Loucy (cell line): ENCODE data around the gene MS4A14.

ENCODE experiments used
- H2AFZ ChIP-seq: fragments of 200-600 bp; sonication (generic); 2 replicates; pipeline ENCODE4 v1.6.0; 2016; ENCODE audit warnings: antibody characterized with exemption, mild to moderate bottlenecking, low read length, moderate library complexity
- H3F3A ChIP-seq: fragments of 200-600 bp; 2 replicates; pipeline ENCODE4 v1.6.0; 2016; ENCODE audit warnings: antibody characterized with exemption, low read depth, mild to moderate bottlenecking
- H3K27me3 ChIP-seq: fragments of 200-600 bp; sonication (generic); 2 replicates; pipeline ENCODE4 v1.6.1; 2014; ENCODE audit warnings: low read length, mild to moderate bottlenecking; ENCODE audit not compliant: insufficient read depth, poor library complexity, severe bottlenecking
- H3K36me3 ChIP-seq: fragments of 200-600 bp; sonication (generic); 2 replicates; pipeline ENCODE4 v1.6.1; 2016; ENCODE audit warnings: low read length; ENCODE audit not compliant: insufficient read depth
- H3K4me1 ChIP-seq: fragments of 200-600 bp; sonication (generic); 2 replicates; pipeline ENCODE4 v1.5.1; 2014; ENCODE audit warnings: low read length, mild to moderate bottlenecking; ENCODE audit not compliant: insufficient read depth, poor library complexity, severe bottlenecking
- H3K4me2 ChIP-seq: fragments of 200-600 bp; sonication (generic); 2 replicates; pipeline ENCODE4 v1.6.0; 2014; ENCODE audit warnings: antibody characterized with exemption, low read length, low read depth, mild to moderate bottlenecking; ENCODE audit not compliant: poor library complexity, severe bottlenecking
- H3K4me3 ChIP-seq: fragments of 200-600 bp; sonication (generic); 2 replicates; pipeline ENCODE4 v1.5.1; 2014; ENCODE audit warnings: low read length, mild to moderate bottlenecking, mixed read lengths; ENCODE audit not compliant: poor library complexity, severe bottlenecking
- H3K79me2 ChIP-seq: fragments of 200-600 bp; sonication (generic); 2 replicates; pipeline ENCODE4 v1.6.1; 2014; ENCODE audit warnings: low read length; ENCODE audit not compliant: insufficient read depth
- H3K9ac ChIP-seq: fragments of 200-600 bp; sonication (generic); 2 replicates; pipeline ENCODE4 v1.6.0; 2014; ENCODE audit warnings: mild to moderate bottlenecking, low read depth, low read length, moderate library complexity; ENCODE audit not compliant: poor library complexity, severe bottlenecking
- H3K9me2 ChIP-seq: fragments of 200-600 bp; sonication (generic); replicated peaks from 2 replicates; pipeline ENCODE4 v1.6.1; 2016; ENCODE audit warnings: low read depth, low read length, mixed read lengths
- H3K9me3 ChIP-seq: fragments of 200-600 bp; sonication (generic); 2 replicates; pipeline ENCODE4 v1.6.1; 2014; ENCODE audit warnings: mild to moderate bottlenecking, antibody characterized with exemption, low read length, low read depth; ENCODE audit not compliant: insufficient read depth
- H4K20me1 ChIP-seq: fragments of 200-600 bp; sonication (generic); 2 replicates; pipeline ENCODE4 v1.6.0; 2014; ENCODE audit warnings: antibody characterized with exemption, low read length, mild to moderate bottlenecking; ENCODE audit not compliant: insufficient read depth, poor library complexity, severe bottlenecking
- CTCF ChIP-seq: fragments of 200-600 bp; sonication (generic); conservative IDR thresholded peaks from 2 replicates; pipeline ENCODE4 v1.5.1; 2014; ENCODE audit warnings: mild to moderate bottlenecking, antibody characterized with exemption, low read length
- EZH2phosphoT487 ChIP-seq: fragments of 200-600 bp; IDR thresholded peaks from 2 replicates; pipeline ENCODE4 v1.6.1; 2018; ENCODE audit warnings: antibody characterized with exemption, mild to moderate bottlenecking, moderate library complexity, borderline replicate concordance

MS4A14 gene

GRCh38 chr11:60454212-60454611 lies 58.0 kb downstream of the MS4A14 start:
- no peaks in the 10 kb centered on the region for H3K9me2 ChIP-seq
- peaks cover 10% of the 10 kb centered on the region for H3K4me1 ChIP-seq
- H3K36me3 ChIP-seq: no peaks in the 10 kb centered on the region
- TF ChIP-seq CTCF: no peak
- no peaks in the 10 kb centered on the region for H3K9me3 ChIP-seq
- H3K27me3 ChIP-seq: no peaks in the 10 kb centered on the region
- no peak overlapping the region for H3K4me2 ChIP-seq
- H3K4me3 ChIP-seq: no peak overlapping the region
- no peaks in the 10 kb centered on the region for H4K20me1 ChIP-seq
- H3K9ac ChIP-seq: no peak overlapping the region
- H3K79me2 ChIP-seq: no peaks in the 10 kb centered on the region
- no peak overlapping the region for H2AFZ ChIP-seq
- H3F3A ChIP-seq: no peaks in the 10 kb centered on the region

GRCh38 chr11:60455531-60456042 lies 59.3 kb downstream of the MS4A14 start, which contains the start of gene MS4A1:
TSS of gene MS4A1 (plus strand) at chr11:60455847. CDS start at chr11:60462375, 6,528 bp downstream.
- H3K9me3 ChIP-seq: no peaks in the 10 kb centered on the region
- no peak within 1 kb of the TSS for H3K4me3 ChIP-seq
- H3K9ac ChIP-seq: no peak within 1 kb of the TSS
- H3F3A ChIP-seq: no peaks in the 10 kb centered on the region
- H3K79me2 ChIP-seq: no peaks in the 10 kb centered on the region
- H3K27me3 ChIP-seq: no peaks in the 10 kb centered on the region
- no peaks in the 10 kb centered on the region for H4K20me1 ChIP-seq
- H2AFZ ChIP-seq: no peak within 1 kb of the TSS
- H3K9me2 ChIP-seq: no peaks in the 10 kb centered on the region
- peak within 1 kb of the TSS; percentile 19 for H3K4me2 ChIP-seq
- H3K4me1 ChIP-seq: peaks cover 10% of the 10 kb centered on the region
- no peaks in the 10 kb centered on the region for H3K36me3 ChIP-seq
- TF ChIP-seq CTCF: no peak

- no peaks in the 10 kb centered on the region for H3K27me3 ChIP-seq
- H3K79me2 ChIP-seq: no peaks in the 10 kb centered on the region
- no peaks in the 10 kb centered on the region for H3K9me2 ChIP-seq
- no peaks in the 10 kb centered on the region for H3F3A ChIP-seq
- H3K9ac ChIP-seq: no peak overlapping the region
- H3K36me3 ChIP-seq: no peaks in the 10 kb centered on the region
- no peak overlapping the region for H2AFZ ChIP-seq
- H3K4me1 ChIP-seq: peaks cover 10% of the 10 kb centered on the region
- H4K20me1 ChIP-seq: no peaks in the 10 kb centered on the region
- no peak for TF ChIP-seq CTCF
- TF ChIP-seq EZH2phosphoT487: no peak
- no peaks in the 10 kb centered on the region for H3K9me3 ChIP-seq
- no peak overlapping the region for H3K4me3 ChIP-seq
- H3K4me2 ChIP-seq: no peak overlapping the region
Measured at GRCh38 chr11:60457576-60457975, 61.3 kb downstream of the MS4A14 start.
